ENCODE data around the gene REELD1.

- no peak for TF ChIP-seq EZH2 (IDR thresholded peaks at IDR 0.05; ENCODE audit: insufficient read depth, poor library complexity, severe bottlenecking)
- no peak for TF ChIP-seq EZH2phosphoT487 (IDR thresholded peaks at IDR 0.05; ENCODE audit: insufficient read depth, low read depth)
These were observed 29.5 kb downstream of the REELD1 start for GRCh38 chr4:146243883-146244277.

Data from GM23248 (cell line).